NCI-H2029 (cell line): ENCODE results near the gene SYNPO2.

Source experiments
- DNase-seq: peaks from one replicate; lab custom pipeline; 2025; lab: John Stamatoyannopoulos, UW

The SYNPO2 gene

GRCh38 chr4:118883861-118884260, 4.8 kb upstream of the SYNPO2 start:
- no peak for DNase-seq

- no peak for DNase-seq
Measured at GRCh38 chr4:118884716-118885115, 3.9 kb upstream of the SYNPO2 start.

GRCh38 chr4:118889312-118889691, 648 bp downstream of the SYNPO2 start:
- DNase-seq: no peak

- no peak for DNase-seq
Measured at GRCh38 chr4:118894034-118894433, 5.4 kb downstream of the SYNPO2 start.

- no peak for DNase-seq
Measured at GRCh38 chr4:118898221-118898620, 9.6 kb downstream of the SYNPO2 start.

- no peak for DNase-seq
Measured at GRCh38 chr4:118898684-118899138, 10.1 kb downstream of the SYNPO2 start.

GRCh38 chr4:118904418-118904817, 15.8 kb downstream of the SYNPO2 start:
- no peak for DNase-seq

GRCh38 chr4:118904935-118905334, 16.3 kb downstream of the SYNPO2 start:
- DNase-seq: no peak

- DNase-seq: peak; percentile 6
Measured at GRCh38 chr4:118905566-118905965, 16.9 kb downstream of the SYNPO2 start.

GRCh38 chr4:118909173-118909956, 20.7 kb downstream of the SYNPO2 start:
- no peak for DNase-seq

GRCh38 chr4:118910221-118910620, 21.6 kb downstream of the SYNPO2 start:
- no peak for DNase-seq

GRCh38 chr4:118911238-118911703, 22.6 kb downstream of the SYNPO2 start:
- DNase-seq: no peak

GRCh38 chr4:118915468-118915867, 26.8 kb downstream of the SYNPO2 start:
- DNase-seq: no peak

- no peak for DNase-seq
Measured at GRCh38 chr4:118916691-118917289, 28.1 kb downstream of the SYNPO2 start.

- no peak for DNase-seq
Measured at GRCh38 chr4:118917582-118917981, 28.9 kb downstream of the SYNPO2 start.

- no peak for DNase-seq
Measured at GRCh38 chr4:118918388-118918787, 29.7 kb downstream of the SYNPO2 start.

GRCh38 chr4:118920247-118920646, 31.6 kb downstream of the SYNPO2 start:
- no peak for DNase-seq

- no peak for DNase-seq
Measured at GRCh38 chr4:118921786-118922185, 33.1 kb downstream of the SYNPO2 start.

- no peak for DNase-seq
Measured at GRCh38 chr4:118923891-118924290, 35.2 kb downstream of the SYNPO2 start.

- DNase-seq: peak; percentile 16
Measured at GRCh38 chr4:118927974-118928373, 39.3 kb downstream of the SYNPO2 start.

GRCh38 chr4:118930255-118930654, 41.6 kb downstream of the SYNPO2 start:
- no peak for DNase-seq

GRCh38 chr4:118931786-118932185, 43.1 kb downstream of the SYNPO2 start:
- DNase-seq: no peak

GRCh38 chr4:118935819-118936218, 47.2 kb downstream of the SYNPO2 start:
- DNase-seq: no peak

GRCh38 chr4:118936406-118936805, 47.8 kb downstream of the SYNPO2 start:
- DNase-seq: no peak
